Body of pancreas (tissue), 4 donors: ENCODE measurements around the gene BACH2.

Source experiments
- CTCF ChIP-seq, 7 experiments: fragments of 450-650 bp in 4 of 7; fragments of 200-600 bp in 3 of 7; sonication (generic) in 3 of 7; IDR thresholded peaks; one replicate each; pipeline ENCODE4 v1.5.1; 2016 to 2019; ENCODE audit warnings: antibody characterized with exemption in 7 of 7
- POLR2A ChIP-seq, 3 donors: fragments of 450-650 bp; IDR thresholded peaks; one replicate each; pipeline ENCODE4 v1.6.1; 2016; ENCODE audit warnings: antibody characterized with exemption in 3 of 3, mild to moderate bottlenecking in 2 of 3

GRCh38 chr6:90038961-90039653, 257.5 kb downstream of the BACH2 start:
- TF ChIP-seq CTCF (IDR thresholded peaks at IDR 0.05) (no peak), POLR2A (IDR thresholded peaks at IDR 0.05) (no peak)
